ENCODE measurements around the gene NUBPL. TPM values are rescaled to one million over a fixed set of nuclear protein-coding genes. Genes with fewer than 3 reads are reported as not detected.

The NUBPL gene, protein sequence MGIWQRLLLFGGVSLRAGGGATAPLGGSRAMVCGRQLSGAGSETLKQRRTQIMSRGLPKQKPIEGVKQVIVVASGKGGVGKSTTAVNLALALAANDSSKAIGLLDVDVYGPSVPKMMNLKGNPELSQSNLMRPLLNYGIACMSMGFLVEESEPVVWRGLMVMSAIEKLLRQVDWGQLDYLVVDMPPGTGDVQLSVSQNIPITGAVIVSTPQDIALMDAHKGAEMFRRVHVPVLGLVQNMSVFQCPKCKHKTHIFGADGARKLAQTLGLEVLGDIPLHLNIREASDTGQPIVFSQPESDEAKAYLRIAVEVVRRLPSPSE
- polyA plus RNA-seq (2011; rRNA removed), result 14.1 and 14.9 TPM in 2 replicates
- 2.8 and 3.5 TPM in 2 replicates for polyA plus RNA-seq (2012; cell fraction: cytosol; rRNA removed)
- 1.2 and 2.1 TPM in 2 replicates for polyA plus RNA-seq (2012; cell fraction: nucleus; rRNA removed)
- 7.6 to 9.2 TPM (median 7.9 TPM) in 3 replicates for polyA plus RNA-seq (2017; fragmentation: RNase III; extraction: RNeasy Plus Mini Kit Qiagen cat#74134 plus additional on column Dnase treatment)
- 8.1 and 9.4 TPM in 2 replicates for polyA minus RNA-seq (2011; rRNA and poly(A)+ RNA removed)

GRCh38 chr14:31561155-31561846 lies at the start of gene NUBPL:
TSS of gene NUBPL (plus strand) at chr14:31561404. CDS start at chr14:31561440, 36 bp downstream.
- peak; percentile 95 for ATAC-seq
- FAIRE-seq, result peak; percentile 78
- Histone ChIP-seq H3K4me2 (peak within 1 kb of the TSS; percentile 83), H3K9me3 (no peaks in the 10 kb centered on the region), H3K27ac (peak within 1 kb of the TSS; percentile 90 to 92), H3K4me1 (peaks cover 8% of the 10 kb centered on the region; the same call in 1 of the 3 replicates), H3K4me3 (peak within 1 kb of the TSS; percentile 94)
- ChIA-PET CTCF (interaction anchor here (1.0 kb wide), 1 partner anchor 15 kb away, joined by 3 read pairs; no protein-coding TSS in a partner anchor), POLR2A (no interaction called here)
- peak; percentile 90 to 94 for DNase-seq (ENCODE audit: low read depth in 1 of 2, low spot score in 1 of 2)
- 1% methylated on average over 22 of the region's 34 CpGs for WGBS (ENCODE audit: missing lambda C conversion rate)
- TF ChIP-seq ZNF302 (CRISPR knock-in tag; IDR thresholded peaks at IDR 0.05) (no peak), POLR2A (IDR thresholded peaks at IDR 0.05; ENCODE audit: low read length) (peak; percentile 70), FOXS1 (CRISPR knock-in tag; IDR thresholded peaks at IDR 0.05) (no peak), EHMT2 (IDR thresholded peaks at IDR 0.05; ENCODE audit: low read depth) (no peak), CBX2 (IDR thresholded peaks at IDR 0.05; ENCODE audit: borderline replicate concordance, low read depth) (no peak), JUNB (IDR thresholded peaks at IDR 0.05) (no peak), EP300 (IDR thresholded peaks at IDR 0.05) (no peak), CHD4 (IDR thresholded peaks at IDR 0.05; ENCODE audit: borderline replicate concordance) (no peak), GATA3 (IDR thresholded peaks at IDR 0.05; ENCODE audit: borderline replicate concordance) (no peak), RFX5 (IDR thresholded peaks at IDR 0.05) (peak; percentile 95), FOSB (CRISPR knock-in tag; IDR thresholded peaks at IDR 0.05) (no peak), CTCF (IDR thresholded peaks at IDR 0.05) (no peak), NFE2L2 (conservative IDR thresholded peaks at IDR 0.05; ENCODE audit: low read length) (no peak), ATOH8 (CRISPR knock-in tag; IDR thresholded peaks at IDR 0.05; ENCODE audit: low read depth) (no peak), BHLHE40 (IDR thresholded peaks at IDR 0.05; ENCODE audit: low read depth, low read length) (no peak), RARB (CRISPR knock-in tag; IDR thresholded peaks at IDR 0.05) (no peak), CEBPB (IDR thresholded peaks at IDR 0.05) (no peak), BCL3 (IDR thresholded peaks at IDR 0.05) (peak; percentile 47; the same call in 1 of the 3 replicates), MYC (IDR thresholded peaks at IDR 0.05; ENCODE audit: borderline replicate concordance, low read length) (no peak), NR3C1 (IDR thresholded peaks at IDR 0.05) (no peak), ZSCAN20 (CRISPR knock-in tag; IDR thresholded peaks at IDR 0.05) (no peak), ZFP36 (IDR thresholded peaks at IDR 0.05; ENCODE audit: borderline replicate concordance, partially characterized antibody) (no peak), HEYL (CRISPR knock-in tag; IDR thresholded peaks at IDR 0.05) (no peak), HOXA7 (CRISPR knock-in tag; IDR thresholded peaks at IDR 0.05) (no peak), FOSL2 (IDR thresholded peaks at IDR 0.05) (no peak), FOSL2 (CRISPR knock-in tag; IDR thresholded peaks at IDR 0.05) (peak; percentile 71), HMGXB4 (CRISPR knock-in tag; IDR thresholded peaks at IDR 0.05; ENCODE audit: borderline replicate concordance) (peak; percentile 50; the same call in 1 of the 2 replicates), HOXB13 (CRISPR knock-in tag; IDR thresholded peaks at IDR 0.05; ENCODE audit: low read depth) (no peak), JUN (IDR thresholded peaks at IDR 0.05) (peak; percentile 32 to 79; a peak in 2 of 5 replicates), PHF8 (IDR thresholded peaks at IDR 0.05; ENCODE audit: borderline replicate concordance, low read depth) (peak; percentile 83), MAX (IDR thresholded peaks at IDR 0.05) (peak; percentile 55; the same call in 1 of the 2 replicates), RAD21 (conservative IDR thresholded peaks at IDR 0.05 in 1 of 2, IDR thresholded peaks at IDR 0.05 in 1 of 2) (no peak), MAFK (IDR thresholded peaks at IDR 0.05; ENCODE audit: partially characterized antibody) (peak; percentile 9)
- TF ChIP-seq, protein P1, sequence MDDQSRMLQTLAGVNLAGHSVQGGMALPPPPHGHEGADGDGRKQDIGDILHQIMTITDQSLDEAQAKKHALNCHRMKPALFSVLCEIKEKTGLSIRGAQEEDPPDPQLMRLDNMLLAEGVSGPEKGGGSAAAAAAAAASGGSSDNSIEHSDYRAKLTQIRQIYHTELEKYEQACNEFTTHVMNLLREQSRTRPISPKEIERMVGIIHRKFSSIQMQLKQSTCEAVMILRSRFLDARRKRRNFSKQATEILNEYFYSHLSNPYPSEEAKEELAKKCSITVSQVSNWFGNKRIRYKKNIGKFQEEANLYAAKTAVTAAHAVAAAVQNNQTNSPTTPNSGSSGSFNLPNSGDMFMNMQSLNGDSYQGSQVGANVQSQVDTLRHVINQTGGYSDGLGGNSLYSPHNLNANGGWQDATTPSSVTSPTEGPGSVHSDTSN (IDR thresholded peaks at IDR 0.05), result no peak

All from A549 (cell line).